ENCODE measurements around the gene PTPRG. TPM values are rescaled to one million over a fixed set of nuclear protein-coding genes. Genes with fewer than 3 reads are reported as not detected.

Gene PTPRG
- total and polyA plus RNA-seq, 2 donors (not counting 3 experiments of a cell fraction or from before 2014, with no cell fraction given) = 8.9 to 39.1 TPM

GRCh38 chr3:62144482-62144881 lies 583.1 kb downstream of the PTPRG start:
- intact Hi-C loops (cut with micrococcal nuclease) = loop anchor here (1.0 to 5.0 kb wide), 4 partner anchors 10 to 167 kb away; no protein-coding TSS in a partner anchor
- H3K4me3 ChIP-seq (replicated peaks in 1 of 3; ENCODE audit: insufficient read depth in 1 of 3, low read depth in 1 of 3, low read length in 3 of 3) = no peak overlapping the region
- BruUV-seq (replicated peaks) = no TSS peak

GRCh38 chr3:62145086-62145757 lies 583.9 kb downstream of the PTPRG start:
- H4K20me1 ChIP-seq (replicated peaks; ENCODE audit: control insufficient read depth, extremely low read depth, insufficient read depth, low read length) = no peaks in the 10 kb centered on the region
- H3K4me3 ChIP-seq (replicated peaks in 1 of 3; ENCODE audit: insufficient read depth in 1 of 3, low read depth in 1 of 3, low read length in 3 of 3) = no peak overlapping the region
- no peak overlapping the region for H3K9ac ChIP-seq (replicated peaks; ENCODE audit: extremely low read depth, insufficient read depth, low read length)
- no peaks in the 10 kb centered on the region for H3K36me3 ChIP-seq (ENCODE audit: control insufficient read depth in 2 of 2, extremely low read depth in 1 of 2, insufficient read depth in 2 of 2, low read length in 2 of 2)
- BruUV-seq (replicated peaks) = no TSS peak
- no peaks in the 10 kb centered on the region for H3K9me3 ChIP-seq (replicated peaks; ENCODE audit: control insufficient read depth, insufficient read depth, low read length)
- TF ChIP-seq CTCF (IDR thresholded peaks at IDR 0.05; ENCODE audit: extremely low read depth in 1 of 2, insufficient read depth in 1 of 2, low read depth in 1 of 2, low read length in 2 of 2) (no peak), JUN (IDR thresholded peaks at IDR 0.05; ENCODE audit: borderline replicate concordance, insufficient read depth, insufficient read length, low read depth) (no peak), EZH2 (IDR thresholded peaks at IDR 0.05; ENCODE audit: borderline replicate concordance, low read depth, low read length, severe bottlenecking) (no peak), MAX (IDR thresholded peaks at IDR 0.05; ENCODE audit: insufficient read depth, insufficient read length) (no peak), POLR2AphosphoS5 (IDR thresholded peaks at IDR 0.05; ENCODE audit: insufficient read depth, low read depth, low read length) (no peak), GATA2 (IDR thresholded peaks at IDR 0.05; ENCODE audit: insufficient read depth, insufficient read length, low read depth, low read length) (no peak), FOS (IDR thresholded peaks at IDR 0.05; ENCODE audit: borderline replicate concordance, insufficient read depth, low read length) (no peak)
- H3K27me3 ChIP-seq (ENCODE audit: control insufficient read depth in 2 of 2, insufficient read depth in 2 of 2, low read length in 2 of 2) = no peaks in the 10 kb centered on the region
- DNase-seq (ENCODE audit: low read depth, low spot score) (no peak), FAIRE-seq (no peak)
- POLR2A ChIA-PET = no interaction called here
- dilution Hi-C loops (cut with MboI; ENCODE audit: extremely low pct_ligation_motif_present, low sequenced_read_pairs) (no loop called here), intact Hi-C loops (cut with micrococcal nuclease) (no loop called here)
- CTCF ChIA-PET = interaction anchor here (1.3 to 2.9 kb wide), 8 partner anchors 10 to 615 kb away, joined by 3 to 16 read pairs (median 6); no protein-coding TSS in a partner anchor
- H2AFZ ChIP-seq (ENCODE audit: low read depth, low read length) = peak overlapping the region; percentile 36
- no peaks in the 10 kb centered on the region for H3K79me2 ChIP-seq (ENCODE audit: control insufficient read depth, insufficient read depth, low read length)
- H3K27ac ChIP-seq (ENCODE audit: insufficient read depth, low read depth, low read length) = peak overlapping the region; percentile 56
- H3K9me1 ChIP-seq (replicated peaks; ENCODE audit: control insufficient read depth, extremely low read depth, insufficient read depth, low read length) = no peaks in the 10 kb centered on the region
- peaks cover 20% of the 10 kb centered on the region for H3K4me1 ChIP-seq (ENCODE audit: control insufficient read depth, extremely low read depth, insufficient read depth, low read length)
- H3K4me2 ChIP-seq (ENCODE audit: insufficient read depth, low read length) = peak overlapping the region; percentile 50

More at GRCh38 chr3:62144482-62144881, 583.1 kb downstream of the PTPRG start:
- H3K27ac ChIP-seq (ENCODE audit: insufficient read depth, low read depth, low read length) = peak overlapping the region; percentile 56
- H3K27me3 ChIP-seq (ENCODE audit: control insufficient read depth in 2 of 2, insufficient read depth in 2 of 2, low read length in 2 of 2) = no peaks in the 10 kb centered on the region
- no peak overlapping the region for H3K9ac ChIP-seq (replicated peaks; ENCODE audit: extremely low read depth, insufficient read depth, low read length)
- H3K4me1 ChIP-seq (ENCODE audit: control insufficient read depth, extremely low read depth, insufficient read depth, low read length) = peaks cover 20% of the 10 kb centered on the region
- no peaks in the 10 kb centered on the region for H3K9me1 ChIP-seq (replicated peaks; ENCODE audit: control insufficient read depth, extremely low read depth, insufficient read depth, low read length)
- POLR2A ChIA-PET = no interaction called here
- peak; percentile 96 for TF ChIP-seq GATA2 (IDR thresholded peaks at IDR 0.05; ENCODE audit: insufficient read depth, insufficient read length, low read depth, low read length)
- TF ChIP-seq POLR2AphosphoS5 (IDR thresholded peaks at IDR 0.05; ENCODE audit: insufficient read depth, low read depth, low read length) = peak; percentile 33
- TF ChIP-seq JUN (IDR thresholded peaks at IDR 0.05; ENCODE audit: borderline replicate concordance, insufficient read depth, insufficient read length, low read depth) = no peak
- TF ChIP-seq POLR2A (IDR thresholded peaks at IDR 0.05; ENCODE audit: low read depth, low read length) = peak; percentile 52
- TF ChIP-seq MAX (IDR thresholded peaks at IDR 0.05; ENCODE audit: insufficient read depth, insufficient read length) = no peak
- peak; percentile 7 for TF ChIP-seq FOS (IDR thresholded peaks at IDR 0.05; ENCODE audit: borderline replicate concordance, insufficient read depth, low read length)
- TF ChIP-seq EZH2 (IDR thresholded peaks at IDR 0.05; ENCODE audit: borderline replicate concordance, low read depth, low read length, severe bottlenecking) = no peak
- H3K9me3 ChIP-seq (replicated peaks; ENCODE audit: control insufficient read depth, insufficient read depth, low read length) = no peaks in the 10 kb centered on the region
- no peaks in the 10 kb centered on the region for H4K20me1 ChIP-seq (replicated peaks; ENCODE audit: control insufficient read depth, extremely low read depth, insufficient read depth, low read length)
- H3K79me2 ChIP-seq (ENCODE audit: control insufficient read depth, insufficient read depth, low read length) = no peaks in the 10 kb centered on the region
- H3K4me2 ChIP-seq (ENCODE audit: insufficient read depth, low read length) = peak overlapping the region; percentile 50
- CTCF ChIA-PET = interaction anchor here (1.3 to 2.9 kb wide), 9 partner anchors 10 to 614 kb away, joined by 3 to 16 read pairs (median 6); no protein-coding TSS in a partner anchor
- H3K36me3 ChIP-seq (ENCODE audit: control insufficient read depth in 2 of 2, extremely low read depth in 1 of 2, insufficient read depth in 2 of 2, low read length in 2 of 2) = no peaks in the 10 kb centered on the region
- DNase-seq (ENCODE audit: low read depth, low spot score) (peak; percentile 74), FAIRE-seq (peak; percentile 67)
- H2AFZ ChIP-seq (ENCODE audit: low read depth, low read length) = peak overlapping the region; percentile 71
- dilution Hi-C loops (cut with MboI; ENCODE audit: extremely low pct_ligation_motif_present, low sequenced_read_pairs) = no loop called here
